ENCODE data around the gene POU2F3. TPM values are rescaled to one million over a fixed set of nuclear protein-coding genes. Genes with fewer than 3 reads are reported as not detected.

POU2F3 gene
- total RNA-seq, 3 donors from 2014 or later (not counting 1 experiment from before 2014, with no cell fraction given), result not detected

- Histone ChIP-seq H3K4me1 (ENCODE audit: control insufficient read depth, insufficient read depth, low read length) (no peaks in the 10 kb centered on the region), H3K4me3 (ENCODE audit: low read length) (no peak overlapping the region), H3K9me3 (ENCODE audit: control insufficient read depth, insufficient read depth, low read length) (no peaks in the 10 kb centered on the region), H3K36me3 (ENCODE audit: control insufficient read depth, insufficient read depth, low read length) (no peaks in the 10 kb centered on the region), H3K27ac (ENCODE audit: low read length) (no peak overlapping the region), H3K27me3 (ENCODE audit: control insufficient read depth, insufficient read depth, low read length) (peaks cover under 1% of the 10 kb centered on the region)
- Mint-ChIP-seq H3K4me1 (peaks cover 27 to 28% of the 10 kb centered on the region in 2 donors), H3K9me3 (no peaks in the 10 kb centered on the region), H3K4me3 (no peak overlapping the region), H3K27me3 (ENCODE audit: low read depth in 2 of 2) (peaks cover 22 to 44% of the 10 kb centered on the region in 2 donors), H3K27ac (no peak overlapping the region), H3K36me3 (no peaks in the 10 kb centered on the region)
- DNase-seq (no peak), ATAC-seq (no peak)
- intact Hi-C loops (cut with micrococcal nuclease), result no loop called here
- no peak for TF ChIP-seq CTCF (IDR thresholded peaks at IDR 0.05)
- 91% methylated on average over 1 of the region's 1 CpG for WGBS (ENCODE audit: insufficient coverage)
Observed at GRCh38 chr11:120354068-120354467, 114.1 kb downstream of the POU2F3 start.

DNA sequence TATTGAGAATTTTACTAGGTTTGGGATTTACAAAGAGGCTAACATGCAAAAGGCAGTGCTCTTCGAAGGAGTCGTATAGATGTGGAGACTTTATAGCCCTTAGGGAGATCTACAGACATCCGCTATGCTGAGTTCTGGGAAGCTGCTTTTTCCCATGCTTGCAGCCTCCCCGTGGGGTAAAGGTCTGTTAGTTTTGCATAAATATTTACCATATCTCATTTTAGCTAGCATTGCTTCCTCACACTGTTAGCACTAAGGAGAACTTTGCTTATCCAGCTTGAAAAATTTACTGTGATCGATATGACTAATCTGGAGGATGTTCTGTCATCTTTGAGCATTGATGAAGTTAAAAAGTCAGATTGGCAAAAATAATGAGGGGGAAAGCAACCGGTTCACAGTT is 114.8 kb downstream of the POU2F3 start:
- no peaks in the 10 kb centered on the region for H3K9me3 ChIP-seq (ENCODE audit: control insufficient read depth, insufficient read depth, low read length)
- Mint-ChIP-seq H3K4me3 (no peak overlapping the region), H3K9me3 (no peaks in the 10 kb centered on the region), H3K27me3 (ENCODE audit: low read depth in 2 of 2) (peaks cover 21 to 37% of the 10 kb centered on the region in 2 donors), H3K27ac (no peak overlapping the region), H3K36me3 (no peaks in the 10 kb centered on the region), H3K4me1 (peaks cover 32 to 33% of the 10 kb centered on the region in 2 donors)
- H3K4me3 ChIP-seq (ENCODE audit: low read length), result no peak overlapping the region
- no peaks in the 10 kb centered on the region for H3K36me3 ChIP-seq (ENCODE audit: control insufficient read depth, insufficient read depth, low read length)
- intact Hi-C loops (cut with micrococcal nuclease), result no loop called here
- TF ChIP-seq CTCF (IDR thresholded peaks at IDR 0.05), result no peak
- 82% methylated on average over 6 of the region's 6 CpGs for whole genome bisulfite sequencing (ENCODE audit: insufficient coverage)
- no peak for ATAC-seq
- DNase-seq, result no peak
- H3K27ac ChIP-seq (ENCODE audit: low read length), result no peak overlapping the region
- no peaks in the 10 kb centered on the region for H3K4me1 ChIP-seq (ENCODE audit: control insufficient read depth, insufficient read depth, low read length)
- H3K27me3 ChIP-seq (ENCODE audit: control insufficient read depth, insufficient read depth, low read length), result no peaks in the 10 kb centered on the region

GRCh38 chr11:120357620-120358019 is 117.7 kb downstream of the POU2F3 start:
- no peak overlapping the region for H3K4me3 ChIP-seq (ENCODE audit: low read length)
- WGBS (ENCODE audit: insufficient coverage), result 96% methylated on average over 6 of the region's 6 CpGs
- TF ChIP-seq CTCF (IDR thresholded peaks at IDR 0.05), result no peak
- H3K27me3 ChIP-seq (ENCODE audit: control insufficient read depth, insufficient read depth, low read length), result peaks cover 2% of the 10 kb centered on the region
- intact Hi-C loops (cut with micrococcal nuclease), result no loop called here
- H3K27ac Mint-ChIP-seq, result no peak overlapping the region
- H3K4me1 Mint-ChIP-seq, result peaks cover 30 to 31% of the 10 kb centered on the region in 2 donors
- H3K36me3 ChIP-seq (ENCODE audit: control insufficient read depth, insufficient read depth, low read length), result no peaks in the 10 kb centered on the region
- H3K9me3 Mint-ChIP-seq, result no peaks in the 10 kb centered on the region
- H3K4me1 ChIP-seq (ENCODE audit: control insufficient read depth, insufficient read depth, low read length), result no peaks in the 10 kb centered on the region
- no peak for ATAC-seq
- H3K27ac ChIP-seq (ENCODE audit: low read length), result no peak overlapping the region
- H3K36me3 Mint-ChIP-seq, result no peaks in the 10 kb centered on the region
- no peak for DNase-seq
- peaks cover 15 to 16% of the 10 kb centered on the region in 2 donors for H3K27me3 Mint-ChIP-seq (ENCODE audit: low read depth in 2 of 2)
- no peaks in the 10 kb centered on the region for H3K9me3 ChIP-seq (ENCODE audit: control insufficient read depth, insufficient read depth, low read length)
- H3K4me3 Mint-ChIP-seq, result no peak overlapping the region

GRCh38 chr11:120358729-120359128 is 118.8 kb downstream of the POU2F3 start:
- WGBS (ENCODE audit: insufficient coverage), result 95% methylated on average over 3 of the region's 3 CpGs

More at GRCh38 chr11:120358729-120359128, 118.8 kb downstream of the POU2F3 start:
- no peak overlapping the region for H3K27ac ChIP-seq (ENCODE audit: low read length)
- no peak overlapping the region for H3K4me3 Mint-ChIP-seq
- no peaks in the 10 kb centered on the region for H3K9me3 ChIP-seq (ENCODE audit: control insufficient read depth, insufficient read depth, low read length)
- intact Hi-C loops (cut with micrococcal nuclease), result no loop called here
- H3K27ac Mint-ChIP-seq, result no peak overlapping the region
- no peak overlapping the region for H3K4me3 ChIP-seq (ENCODE audit: low read length)
- no peaks in the 10 kb centered on the region for H3K36me3 Mint-ChIP-seq
- ATAC-seq (no peak), DNase-seq (no peak)
- H3K4me1 ChIP-seq (ENCODE audit: control insufficient read depth, insufficient read depth, low read length), result no peaks in the 10 kb centered on the region
- H3K27me3 ChIP-seq (ENCODE audit: control insufficient read depth, insufficient read depth, low read length), result peaks cover 2% of the 10 kb centered on the region
- no peaks in the 10 kb centered on the region for H3K36me3 ChIP-seq (ENCODE audit: control insufficient read depth, insufficient read depth, low read length)
- H3K4me1 Mint-ChIP-seq, result peaks cover 21 to 23% of the 10 kb centered on the region in 2 donors
- H3K27me3 Mint-ChIP-seq (ENCODE audit: low read depth in 2 of 2), result peaks cover 11 to 13% of the 10 kb centered on the region in 2 donors
- no peak for TF ChIP-seq CTCF (IDR thresholded peaks at IDR 0.05)
- no peaks in the 10 kb centered on the region for H3K9me3 Mint-ChIP-seq

All from natural killer cell (primary cell).